ENCODE data around the gene ABCC6. TPM values are rescaled to one million over a fixed set of nuclear protein-coding genes. Genes with fewer than 3 reads are reported as not detected.

The ABCC6 gene
- total RNA-seq, 1 donor from 2014 or later = 0.13 TPM

DNA sequence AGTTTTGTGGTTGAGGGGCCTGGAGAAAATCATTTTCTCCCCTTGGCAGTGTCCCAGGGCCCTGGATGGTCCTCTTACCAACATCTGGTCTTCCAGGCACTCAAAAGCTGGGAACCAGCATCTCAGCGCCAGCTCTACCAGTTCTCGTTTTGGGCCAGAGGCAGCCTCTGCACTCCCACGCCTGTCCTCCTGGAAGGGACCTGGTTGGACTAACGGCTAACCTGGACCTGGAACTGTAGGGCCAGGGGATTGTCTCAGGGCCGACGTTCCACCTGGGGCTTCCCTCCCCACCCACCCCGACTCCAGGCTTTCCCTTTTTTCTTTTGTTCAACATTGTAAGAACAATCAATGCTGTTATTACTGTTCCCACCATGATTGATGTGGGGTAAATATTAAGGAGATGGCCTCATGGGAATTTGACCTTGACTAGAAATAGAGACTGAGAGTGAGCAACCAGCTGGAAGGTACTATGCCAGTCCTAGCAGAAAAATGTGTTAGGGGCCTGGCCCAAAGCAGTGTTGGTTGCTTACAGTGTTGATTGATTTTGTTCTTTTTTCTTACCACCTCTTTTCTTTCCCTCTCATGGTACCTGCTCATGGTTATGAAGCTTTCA is 81.4 kb downstream of the ABCC6 start:
- no peak for DNase-seq (ENCODE audit: low read depth in 2 of 2)

DNA sequence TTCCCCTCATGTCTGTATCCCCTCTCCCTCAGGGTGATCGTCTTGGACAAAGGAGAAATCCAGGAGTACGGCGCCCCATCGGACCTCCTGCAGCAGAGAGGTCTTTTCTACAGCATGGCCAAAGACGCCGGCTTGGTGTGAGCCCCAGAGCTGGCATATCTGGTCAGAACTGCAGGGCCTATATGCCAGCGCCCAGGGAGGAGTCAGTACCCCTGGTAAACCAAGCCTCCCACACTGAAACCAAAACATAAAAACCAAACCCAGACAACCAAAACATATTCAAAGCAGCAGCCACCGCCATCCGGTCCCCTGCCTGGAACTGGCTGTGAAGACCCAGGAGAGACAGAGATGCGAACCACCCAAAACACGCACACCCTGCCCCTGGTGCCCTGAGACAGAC is 82.2 kb downstream of the ABCC6 start:
- DNase-seq (ENCODE audit: low read depth in 2 of 2) = no peak

DNA sequence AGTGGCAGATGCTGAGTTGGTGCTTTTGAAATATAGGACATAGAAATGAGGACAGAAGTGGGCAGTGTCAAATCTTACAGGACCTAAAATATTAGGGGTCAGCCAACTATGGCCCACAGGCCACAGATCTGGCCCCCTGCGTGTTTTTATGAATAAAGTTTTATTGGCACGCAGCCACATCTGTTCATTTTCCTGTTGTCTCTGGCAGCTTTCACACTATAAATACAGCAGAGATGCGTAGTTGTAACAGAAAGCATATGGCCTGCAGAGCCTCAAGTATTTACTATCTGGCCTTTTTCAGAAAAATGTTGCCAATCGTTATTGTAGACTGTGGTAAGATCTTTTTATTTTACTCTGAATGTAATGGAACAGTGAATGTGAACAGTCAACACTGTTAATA is 82.8 kb downstream of the ABCC6 start:
- peak in 1 of 2 donors; percentile 19 for DNase-seq (ENCODE audit: low read depth in 2 of 2)

DNA sequence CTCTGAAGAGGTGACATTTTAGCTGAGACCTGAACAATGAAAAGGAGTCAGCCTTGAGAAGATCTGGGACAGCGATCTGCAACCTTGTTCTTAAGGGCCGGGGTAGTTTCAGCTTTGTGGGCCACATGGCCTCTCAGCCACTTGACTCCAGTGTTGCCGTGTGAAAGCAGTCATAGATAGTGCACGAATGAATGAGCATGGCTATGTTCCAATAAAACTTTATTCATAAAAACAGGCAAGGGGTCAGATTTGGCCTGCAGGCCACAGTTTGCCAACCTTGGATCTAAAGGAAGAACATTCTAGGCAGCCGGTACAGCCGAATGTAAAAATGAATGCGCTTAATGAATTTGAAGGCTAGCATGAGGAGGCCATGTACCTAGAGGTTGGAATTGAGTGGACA is 83.5 kb downstream of the ABCC6 start:
- DNase-seq (ENCODE audit: low read depth in 2 of 2) = no peak

DNA sequence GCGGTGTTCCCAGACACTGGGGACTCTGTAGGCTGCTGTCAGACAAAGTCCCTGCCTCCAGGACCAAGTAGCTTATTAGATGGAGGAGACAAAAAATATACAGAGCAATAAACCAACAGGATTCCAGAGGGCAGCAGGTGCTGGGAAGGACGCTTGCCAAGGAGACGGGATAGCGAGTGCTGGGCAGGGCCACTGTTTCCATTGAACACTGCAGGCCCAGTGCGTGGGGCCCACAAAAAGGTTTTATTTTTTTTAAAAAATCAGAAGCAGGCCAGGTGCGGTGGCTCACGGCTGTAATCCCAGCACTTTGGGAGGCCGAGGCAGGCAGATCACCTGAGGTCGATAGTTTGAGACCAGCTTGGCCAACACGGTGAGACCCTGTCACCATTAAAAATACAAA is 84.2 kb downstream of the ABCC6 start:
- no peak for DNase-seq (ENCODE audit: low read depth in 2 of 2)

DNA sequence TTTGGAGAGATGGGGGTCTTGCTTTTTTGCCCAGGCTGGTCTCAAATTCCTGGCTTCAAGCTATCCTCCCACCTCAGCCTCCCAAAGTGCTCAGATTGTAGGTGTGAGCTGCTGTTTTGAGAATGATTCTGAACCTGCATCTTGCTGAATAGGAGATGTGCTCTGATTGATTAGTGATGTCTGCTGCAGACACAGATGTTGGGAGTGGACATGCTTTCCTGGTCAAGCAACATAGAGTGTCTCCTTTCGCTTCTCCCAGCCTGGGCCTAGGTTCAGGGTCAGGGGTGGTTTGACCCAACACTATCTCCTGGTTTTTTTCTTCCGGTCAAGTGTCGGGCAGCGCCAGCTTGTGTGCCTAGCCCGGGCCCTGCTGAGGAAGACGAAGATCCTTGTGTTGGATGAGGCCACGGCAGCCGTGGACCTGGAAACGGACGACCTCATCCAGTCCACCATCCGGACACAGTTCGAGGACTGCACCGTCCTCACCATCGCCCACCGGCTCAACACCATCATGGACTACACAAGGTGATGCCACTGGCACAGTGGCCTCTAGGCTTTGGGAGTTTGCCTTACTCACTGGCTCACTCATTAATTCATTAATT is 85.2 kb downstream of the ABCC6 start:
- DNase-seq (ENCODE audit: low read depth in 2 of 2) = no peak

DNA sequence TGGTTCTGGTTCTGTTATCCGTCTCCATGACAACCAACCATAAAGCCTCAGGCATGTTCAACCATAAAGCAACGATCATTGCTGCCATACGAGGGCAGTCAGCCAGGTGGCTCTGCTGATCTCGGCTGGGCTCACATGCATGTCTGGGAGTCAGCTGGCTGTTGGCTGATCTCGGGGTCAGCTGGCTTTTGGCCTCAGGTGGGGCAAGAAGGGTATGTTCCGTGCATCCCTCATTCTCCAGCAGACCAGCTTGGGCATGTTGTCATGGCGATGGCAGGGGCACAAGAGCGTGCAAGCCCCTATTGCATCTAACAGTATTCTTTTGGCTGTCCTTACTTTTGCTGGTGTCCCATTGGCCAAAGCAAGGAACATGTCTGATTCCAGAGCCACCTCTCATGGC is 86.2 kb downstream of the ABCC6 start:
- DNase-seq (ENCODE audit: low read depth in 2 of 2) = no peak

DNA sequence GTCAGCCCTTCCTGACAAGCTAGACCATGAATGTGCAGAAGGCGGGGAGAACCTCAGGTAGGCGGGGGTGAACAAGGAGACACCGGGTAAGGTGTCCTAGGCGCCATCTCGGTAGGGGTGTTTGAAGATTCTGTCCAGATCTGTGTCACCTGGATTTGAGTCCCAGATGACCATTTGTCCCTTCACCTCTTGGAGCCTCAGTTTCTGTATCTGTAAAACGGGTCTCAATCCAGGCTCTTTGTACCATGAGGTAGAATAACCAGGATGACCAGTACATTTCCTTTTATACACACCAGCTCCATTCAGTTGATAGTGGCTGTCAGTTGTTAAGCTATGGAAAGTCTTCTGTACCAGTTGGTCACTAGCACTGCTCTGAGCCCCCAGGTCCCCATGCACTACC is 86.7 kb downstream of the ABCC6 start:
- DNase-seq (ENCODE audit: low read depth in 2 of 2) = no peak

DNA sequence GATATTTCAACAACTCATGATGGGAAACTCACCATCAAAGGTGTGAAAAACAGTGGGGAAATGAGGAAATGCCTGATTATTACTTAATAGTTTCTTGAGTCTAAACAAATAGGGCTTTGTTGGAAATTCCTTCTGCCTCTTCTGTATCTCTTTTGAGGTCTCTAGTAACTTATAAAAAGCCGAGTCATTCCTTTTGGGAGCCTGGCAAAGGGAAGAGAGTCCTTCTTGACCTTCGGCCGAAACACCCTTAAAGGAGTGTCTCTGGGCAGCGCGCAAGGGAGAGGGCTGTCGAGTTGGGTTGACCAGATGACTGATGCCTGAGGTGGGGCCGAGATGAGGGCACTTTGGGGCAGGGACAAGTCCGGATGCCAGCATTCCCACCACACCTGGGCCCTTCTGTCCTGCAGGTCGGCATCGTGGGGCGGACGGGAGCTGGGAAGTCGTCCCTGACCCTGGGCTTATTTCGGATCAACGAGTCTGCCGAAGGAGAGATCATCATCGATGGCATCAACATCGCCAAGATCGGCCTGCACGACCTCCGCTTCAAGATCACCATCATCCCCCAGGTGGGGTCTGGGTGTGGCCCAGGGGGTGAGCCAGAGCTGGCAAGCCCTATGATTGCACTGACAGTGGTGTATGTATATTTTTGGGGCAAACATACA is 89.2 kb downstream of the ABCC6 start:
- no peak for DNase-seq (ENCODE audit: low read depth in 2 of 2)

DNA sequence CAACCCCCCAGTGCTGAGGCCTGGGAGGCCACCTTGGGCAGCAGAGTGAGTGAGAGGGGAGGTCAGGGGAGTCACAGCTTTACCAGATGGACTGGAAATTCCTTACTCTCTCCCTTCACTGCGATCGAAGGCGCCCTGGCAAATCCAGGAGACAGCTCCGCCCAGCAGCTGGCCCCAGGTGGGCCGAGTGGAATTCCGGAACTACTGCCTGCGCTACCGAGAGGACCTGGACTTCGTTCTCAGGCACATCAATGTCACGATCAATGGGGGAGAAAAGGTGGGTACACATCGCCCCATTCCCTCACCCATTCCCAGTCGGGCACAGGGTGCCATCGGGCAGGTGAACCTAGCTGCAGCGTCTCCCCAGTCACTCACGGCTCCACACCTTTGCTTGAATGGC is 91.6 kb downstream of the ABCC6 start:
- DNase-seq (ENCODE audit: low read depth in 2 of 2) = no peak

DNA sequence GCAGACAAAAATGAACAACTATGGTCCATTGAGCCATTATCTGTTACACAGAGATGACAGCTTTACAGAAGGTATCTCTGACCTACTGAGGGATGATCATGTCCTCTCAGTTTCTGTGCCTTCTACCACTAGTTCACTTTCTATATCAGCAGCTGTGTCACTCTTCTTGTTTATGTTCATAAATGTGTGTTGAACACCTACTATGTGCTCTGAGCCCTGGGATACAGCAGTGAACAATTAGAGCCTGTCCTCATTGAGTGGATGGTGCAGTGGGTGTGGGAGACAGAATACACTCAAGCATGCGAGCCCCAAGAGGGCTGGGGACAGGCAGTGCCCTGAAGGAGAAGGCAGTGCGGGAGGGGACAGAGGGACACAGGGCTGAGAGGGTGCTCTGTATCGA is 92.1 kb downstream of the ABCC6 start:
- DNase-seq (ENCODE audit: low read depth in 2 of 2) = no peak

DNA sequence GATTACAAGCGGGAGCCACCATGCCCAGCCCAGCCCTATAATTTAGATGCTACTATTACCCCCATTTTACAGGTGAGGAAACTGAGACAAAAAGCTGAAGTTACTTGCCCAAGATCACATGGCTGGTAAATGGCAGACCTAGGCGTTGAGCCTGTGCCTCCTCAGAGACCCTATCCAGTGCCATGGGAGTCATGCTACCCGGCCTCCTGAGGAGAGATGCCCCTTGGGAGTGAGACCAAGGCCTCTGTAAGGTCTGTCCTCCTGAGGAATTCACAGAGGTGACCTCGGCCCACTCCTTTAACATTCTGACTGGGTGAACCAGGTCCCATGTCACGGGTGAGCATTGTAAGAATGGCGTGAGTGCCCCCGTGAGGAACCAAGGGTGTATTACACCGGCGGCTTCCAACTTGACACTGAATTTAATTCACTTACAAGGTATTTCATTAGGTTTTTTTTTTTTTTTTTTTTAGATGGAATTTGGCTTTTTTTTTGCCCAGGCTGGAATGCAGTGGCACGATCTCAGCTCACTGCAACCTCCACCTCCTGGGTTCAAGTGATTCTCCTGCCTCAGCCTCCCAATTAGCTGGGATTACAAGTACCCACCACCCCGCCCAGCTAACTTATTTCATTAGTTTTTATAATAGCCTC is 95.7 kb downstream of the ABCC6 start:
- DNase-seq (ENCODE audit: low read depth in 2 of 2) = peak; percentile 43 to 76

DNA sequence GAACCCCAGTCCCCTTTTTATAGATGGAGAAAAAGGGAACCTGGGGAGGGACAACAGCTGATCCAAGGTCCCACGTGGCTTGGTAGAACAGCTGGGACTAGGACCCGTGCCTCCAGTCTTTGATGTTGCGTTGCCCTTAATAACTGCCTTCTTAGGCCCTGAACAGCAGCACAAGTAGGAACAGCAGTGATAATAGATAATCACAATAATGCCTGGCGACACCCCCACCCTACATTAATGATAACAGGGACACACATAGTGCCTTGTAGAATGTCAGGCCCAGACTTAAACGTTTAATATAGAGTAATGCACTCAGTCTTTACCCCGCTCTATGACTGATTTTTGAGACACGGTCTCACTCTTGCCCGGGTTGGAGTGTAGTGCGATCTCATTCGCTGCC is 96.4 kb downstream of the ABCC6 start:
- DNase-seq (ENCODE audit: low read depth in 2 of 2) = no peak

DNA sequence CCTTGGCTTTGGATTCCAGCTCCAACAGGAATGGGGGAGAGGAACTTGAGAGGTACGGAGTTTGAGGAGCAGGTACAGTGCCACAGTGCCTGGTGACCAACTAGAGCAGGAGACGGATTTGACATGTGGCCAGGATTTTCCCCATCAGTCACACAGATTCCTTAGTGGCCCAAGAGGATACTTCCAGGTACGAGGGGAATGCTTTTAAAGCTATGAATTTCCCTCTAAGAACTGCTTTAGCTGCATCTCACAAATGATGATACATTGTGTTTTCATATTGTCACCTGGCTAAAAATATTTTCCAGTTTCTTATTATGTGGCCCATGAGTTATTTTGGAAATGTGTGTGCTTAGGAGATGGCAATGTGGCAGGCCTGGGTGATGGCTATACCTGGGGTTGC is 98.3 kb downstream of the ABCC6 start:
- no peak for DNase-seq (ENCODE audit: low read depth in 2 of 2)

DNA sequence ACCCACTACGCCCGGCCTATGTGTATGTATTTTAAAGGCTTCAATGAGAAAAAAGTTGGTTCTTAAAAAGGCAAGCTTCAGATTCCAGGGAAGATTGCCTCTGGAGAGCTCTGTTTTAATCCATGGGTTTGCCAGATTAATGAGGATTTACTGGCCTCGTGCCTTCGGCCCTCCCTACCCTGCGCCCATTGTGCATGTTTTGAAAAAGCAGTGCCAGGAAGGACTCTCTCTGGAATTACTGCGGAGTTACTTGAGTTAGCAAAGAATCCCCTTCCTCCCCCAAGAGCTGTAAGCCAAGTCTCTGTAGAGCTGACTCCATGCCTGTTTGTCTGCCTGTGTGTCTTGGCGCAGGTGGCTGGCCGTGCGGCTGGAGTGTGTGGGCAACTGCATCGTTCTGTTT is 98.9 kb downstream of the ABCC6 start:
- no peak for DNase-seq (ENCODE audit: low read depth in 2 of 2)

DNA sequence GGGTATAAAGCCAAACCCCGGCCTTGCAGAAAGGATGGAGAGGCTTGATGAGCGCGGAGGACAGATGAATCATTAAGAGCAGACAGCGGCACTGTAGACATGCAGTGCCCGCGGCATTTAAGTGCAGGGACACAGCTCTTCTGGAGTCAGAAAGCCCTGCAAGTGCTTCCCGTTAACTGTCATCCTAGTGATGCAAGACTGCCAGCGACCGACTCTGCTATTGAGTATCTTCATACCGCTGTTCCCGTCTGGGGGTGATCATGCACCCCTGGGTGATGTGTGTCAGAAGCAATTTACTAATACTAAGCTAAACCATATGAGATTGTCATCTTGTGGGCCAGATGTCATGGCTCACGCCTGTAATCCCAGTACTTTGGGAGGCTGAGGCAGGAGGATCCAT is 101.0 kb downstream of the ABCC6 start:
- DNase-seq (ENCODE audit: low read depth in 2 of 2) = no peak

DNA sequence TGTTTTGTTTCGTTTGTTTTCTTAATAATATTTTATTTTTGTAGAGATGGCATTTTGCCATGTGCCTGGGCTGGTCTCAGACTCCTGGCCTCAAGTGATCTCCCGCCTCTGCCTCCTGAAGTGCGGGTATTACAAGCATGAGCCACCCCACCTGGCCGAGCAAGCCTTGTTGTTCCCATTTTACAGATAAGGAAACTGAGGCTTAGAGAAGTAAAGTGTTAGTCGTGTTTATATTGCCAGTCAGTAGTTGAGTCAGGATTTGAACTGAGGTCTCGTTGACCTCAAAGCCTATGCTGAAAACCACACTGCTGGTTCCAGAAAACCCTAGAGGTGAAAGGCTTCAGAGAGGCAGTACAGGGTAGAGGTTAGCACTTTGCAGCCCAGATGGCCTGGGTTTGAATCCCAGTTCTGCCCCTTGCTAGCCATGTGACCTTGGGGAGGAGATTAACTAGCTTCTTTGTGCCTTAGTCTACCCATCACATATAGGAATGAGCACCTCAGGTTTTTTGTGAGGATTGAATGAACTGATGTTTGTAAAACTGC is 102.0 kb downstream of the ABCC6 start:
- no peak for DNase-seq (ENCODE audit: low read depth in 2 of 2)

DNA sequence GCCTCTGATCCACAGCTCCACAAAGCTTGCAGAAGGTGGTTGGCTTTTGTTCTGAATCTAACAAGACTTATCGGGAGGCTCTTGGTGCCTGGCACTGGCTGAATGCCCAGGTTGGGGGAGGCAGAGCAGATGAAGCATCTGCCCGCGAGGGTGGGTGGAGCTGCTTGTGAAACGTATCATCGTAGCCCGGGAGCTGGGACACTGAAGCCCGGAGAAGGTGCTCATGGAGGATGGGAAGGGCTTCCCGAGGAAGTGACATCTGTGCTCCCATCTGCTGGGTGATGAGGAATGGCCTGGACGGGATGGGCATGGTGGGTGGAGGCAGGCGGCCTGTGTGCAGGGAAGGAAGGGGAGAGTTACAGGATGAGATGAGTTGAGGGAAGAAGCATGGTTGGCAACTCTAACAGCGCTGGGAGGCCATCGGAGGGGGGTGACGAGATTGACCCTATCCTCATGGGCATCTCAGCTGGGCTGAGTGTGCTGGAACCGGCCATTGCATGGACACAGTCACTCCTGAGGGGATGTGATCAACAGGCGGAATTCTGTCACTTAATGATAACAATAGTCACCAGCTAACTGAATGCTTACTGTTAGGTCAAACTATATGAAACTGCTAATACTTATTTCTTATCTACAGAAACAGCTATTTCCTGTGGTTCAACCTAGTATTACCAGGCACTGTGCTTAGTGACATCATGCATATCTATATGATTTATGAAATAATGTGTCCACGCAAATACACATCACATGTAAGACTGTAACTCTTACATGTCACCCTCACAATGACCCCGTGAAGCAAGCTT is 102.7 kb downstream of the ABCC6 start:
- DNase-seq (ENCODE audit: low read depth in 2 of 2) = peak; percentile 82 to 96

DNA sequence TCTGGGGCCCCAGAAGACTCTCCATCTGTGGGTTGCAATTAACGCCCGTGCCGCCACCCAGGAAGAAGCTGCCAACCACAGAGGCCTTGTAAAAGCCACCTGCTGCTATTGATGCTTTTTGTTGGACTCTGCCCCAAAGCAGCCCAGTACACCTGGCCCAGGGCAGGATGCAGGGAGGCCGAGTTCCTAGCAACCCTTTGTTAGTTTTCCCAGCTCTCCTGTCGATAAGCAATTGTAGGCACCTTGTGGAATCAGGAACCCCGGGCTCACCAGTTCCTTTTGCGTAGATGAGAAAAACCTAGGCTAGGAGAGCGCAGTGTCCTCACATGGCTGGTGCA is 103.3 kb downstream of the ABCC6 start:
- peak in 1 of 2 donors; percentile 64 for DNase-seq (ENCODE audit: low read depth in 2 of 2)

DNA sequence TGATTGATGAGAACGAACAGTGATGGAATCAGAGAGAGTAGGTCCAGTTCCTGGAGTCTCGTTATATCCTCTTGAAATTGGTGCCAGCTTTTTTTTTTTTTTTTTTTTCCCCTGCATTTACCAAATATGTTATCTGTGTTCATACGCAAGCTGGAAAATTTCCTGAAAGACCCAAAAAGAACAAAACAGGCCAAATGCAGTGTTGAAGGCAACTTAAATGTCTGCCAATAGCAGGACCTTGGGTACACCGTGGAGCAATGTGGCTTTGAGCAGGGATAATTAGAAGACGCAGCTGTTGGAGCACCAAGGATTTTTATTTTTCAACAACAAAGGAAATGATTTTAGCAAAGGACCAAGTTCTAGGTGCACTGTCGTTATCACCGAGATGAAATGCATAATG is 105.0 kb downstream of the ABCC6 start:
- DNase-seq (ENCODE audit: low read depth in 2 of 2) = no peak

DNA sequence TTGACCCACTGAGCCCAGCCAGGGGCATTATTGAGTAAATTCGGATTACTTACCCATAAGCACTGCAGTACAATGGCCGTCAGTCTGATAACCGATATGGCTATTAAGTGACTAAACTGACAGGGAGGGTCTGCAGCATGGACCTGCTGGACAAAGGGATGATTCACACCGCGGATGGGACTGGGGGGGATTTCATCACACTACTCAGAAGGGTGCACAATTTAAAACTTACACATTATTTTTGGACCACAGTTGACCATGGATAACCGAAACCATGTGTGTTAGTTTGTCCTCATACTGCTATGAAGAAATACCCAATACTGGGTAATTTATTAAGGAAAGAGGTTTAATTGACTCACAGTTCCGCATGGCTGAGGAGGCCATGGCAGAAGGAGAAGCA is 106.5 kb downstream of the ABCC6 start:
- DNase-seq (ENCODE audit: low read depth in 2 of 2) = no peak

DNA sequence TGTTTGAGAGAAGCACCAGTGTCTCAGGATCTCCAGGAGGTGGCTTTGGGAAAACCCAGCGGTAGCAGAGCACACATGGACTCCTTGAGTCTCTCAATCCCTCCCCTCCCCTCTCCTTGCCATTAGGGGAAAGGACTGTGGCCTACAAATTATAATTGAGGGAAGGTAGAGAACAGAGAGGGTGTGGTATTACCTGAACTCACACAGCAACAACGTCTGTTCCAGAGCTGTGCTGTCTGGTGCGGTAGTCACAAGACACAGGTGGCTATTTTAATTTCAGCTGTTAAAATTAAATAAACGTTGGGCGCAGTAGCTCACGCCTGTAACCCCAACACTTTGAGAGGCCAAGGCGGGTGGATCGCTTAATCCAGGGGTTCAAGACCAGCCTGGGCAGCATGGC is 110.2 kb downstream of the ABCC6 start:
- DNase-seq (ENCODE audit: low read depth in 2 of 2) = no peak
